GM12878 (cell line): ENCODE measurements around the gene DCTN2. TPM values are rescaled to one million over a fixed set of nuclear protein-coding genes. Genes with fewer than 3 reads are reported as not detected.

Experiments used
- ATAC-seq: fragments of 200-7000 bp; cut with Tn5 transposase; 3 replicates; pipeline ENCODE4 v1.9.1; 2020; ENCODE audit warnings: mild to moderate bottlenecking, moderate library complexity
- BruUV-seq: library from RNA; stranded (reverse); fragments of 400-500 nt; replicated peaks from 2 replicates; lab custom pipeline; 2021; lab: Mats Ljungman, UMichigan
- CTCF ChIA-PET: fragments of 300-600 bp; sonication (Branson Sonifier 250); formaldehyde crosslinking; extraction: SDS; loops from one replicate; lab custom pipeline; 2021; ENCODE audit warnings: inconsistent platforms; lab: Yijun Ruan, JAX
- POLR2A ChIA-PET: fragments of 350-600 bp; formaldehyde crosslinking; extraction: SDS; loops from one replicate; lab custom pipeline; 2021; ENCODE audit warnings: inconsistent platforms; lab: Charles Lee
- RAD21 ChIA-PET: fragments of 300-600 bp; sonication (Branson Sonifier 250); formaldehyde crosslinking; loops from one replicate; lab custom pipeline; 2023; ENCODE audit warnings: antibody characterized with exemption; ENCODE audit not compliant: unreplicated experiment; lab: Charles Lee
- SMC1A ChIA-PET: fragments of 300-600 bp; sonication (Branson Sonifier 250); formaldehyde crosslinking; loops from one replicate; lab custom pipeline; 2023; ENCODE audit not compliant: unreplicated experiment, uncharacterized antibody; lab: Charles Lee
- DNase-seq: peaks from one replicate; pipeline ENCODE4 v3.0.0-alpha.2; 2011; ENCODE audit warnings: low read depth, low spot score
- FAIRE-seq: peaks from 3 replicates; lab custom pipeline; 2011; peaks lifted over from hg19 to GRCh38; lab: Jason Lieb, UNC
- H2AFZ ChIP-seq: 2 replicates; pipeline ENCODE4 v1.6.0; 2011; ENCODE audit warnings: low read depth, low read length, control low read depth; ENCODE audit not compliant: control insufficient read depth
- H3K27ac ChIP-seq: 2 replicates; pipeline ENCODE4 v1.5.1; 2011; ENCODE audit warnings: control low read depth; ENCODE audit not compliant: control insufficient read depth, insufficient read depth
- H3K27me3 ChIP-seq, 2 experiments: replicated peaks in 1 of 2; 2 replicates each; pipeline versions ENCODE4 v1.6.0 to v1.6.1; 2011; ENCODE audit warnings: low read length in 1 of 2; ENCODE audit not compliant: control insufficient read depth in 2 of 2, insufficient read depth in 2 of 2
- H3K36me3 ChIP-seq, 2 experiments: 2 replicates each; pipeline ENCODE4 v1.5.1; 2011; ENCODE audit warnings: low read length in 1 of 2; ENCODE audit not compliant: control insufficient read depth in 2 of 2, insufficient read depth in 2 of 2
- H3K4me1 ChIP-seq: 2 replicates; pipeline ENCODE4 v1.6.1; 2011; ENCODE audit warnings: mild to moderate bottlenecking, low read length, moderate library complexity, mixed read lengths; ENCODE audit not compliant: control insufficient read depth, insufficient read depth
- H3K4me2 ChIP-seq: 2 replicates; pipeline ENCODE4 v1.6.0; 2011; ENCODE audit warnings: control low read depth; ENCODE audit not compliant: control insufficient read depth, insufficient read depth
- H3K4me3 ChIP-seq: fragments of 200-600 bp; sonication (generic); 2 replicates; pipeline ENCODE4 v1.5.1; 2016
- H3K79me2 ChIP-seq: 2 replicates; pipeline ENCODE4 v1.6.0; 2011; ENCODE audit warnings: low read length; ENCODE audit not compliant: control insufficient read depth, insufficient read depth
- H3K9ac ChIP-seq: 2 replicates; pipeline ENCODE4 v1.8.0; 2011; ENCODE audit warnings: low read length, control low read depth, mixed read lengths; ENCODE audit not compliant: control insufficient read depth, insufficient read depth
- H3K9me3 ChIP-seq: replicated peaks from 3 replicates; pipeline ENCODE4 v1.5.1; 2011; ENCODE audit warnings: mild to moderate bottlenecking, low read length; ENCODE audit not compliant: control insufficient read depth, insufficient read depth
- H4K20me1 ChIP-seq: 2 replicates; pipeline ENCODE4 v1.6.0; 2011; ENCODE audit not compliant: control insufficient read depth, insufficient read depth
- ESRRA ChIP-seq: IDR thresholded peaks from 2 replicates; pipeline ENCODE4 v1.6.1; 2012; ENCODE audit warnings: mild to moderate bottlenecking, low read length, improper control_type of control experiment
- IKZF1 ChIP-seq: fragments of 450-650 bp; conservative IDR thresholded peaks from 2 replicates; pipeline ENCODE4 v1.6.1; 2017; ENCODE audit warnings: antibody characterized with exemption, mild to moderate bottlenecking
- IRF3 ChIP-seq: fragments of 450-650 bp; IDR thresholded peaks from 2 replicates; pipeline ENCODE4 v1.6.1; 2014; ENCODE audit warnings: mild to moderate bottlenecking
- MTA3 ChIP-seq: IDR thresholded peaks from 2 replicates; pipeline ENCODE4 v1.6.1; 2012; ENCODE audit warnings: low read length, inconsistent platforms, borderline replicate concordance
- MXI1 ChIP-seq: fragments of 150-350 bp; IDR thresholded peaks from 2 replicates; pipeline ENCODE4 v1.6.1; 2011; ENCODE audit warnings: low read depth, mild to moderate bottlenecking, inconsistent platforms, low read length, improper control_type of control experiment
- POLR2AphosphoS5 ChIP-seq: IDR thresholded peaks from 2 replicates; pipeline ENCODE4 v1.6.1; 2011; ENCODE audit warnings: mild to moderate bottlenecking, low read length, inconsistent platforms
- POU2F2 ChIP-seq: IDR thresholded peaks from 3 replicates; pipeline ENCODE4 v1.6.1; 2011; ENCODE audit warnings: low read depth, mild to moderate bottlenecking, low read length, borderline replicate concordance
- RB1 ChIP-seq: fragments of 450-650 bp; formaldehyde crosslinking; IDR thresholded peaks from 2 replicates; pipeline ENCODE4 v1.6.1; 2017; ENCODE audit warnings: mild to moderate bottlenecking, borderline replicate concordance
- SIX5 ChIP-seq: IDR thresholded peaks from 2 replicates; pipeline ENCODE4 v1.6.1; 2011; ENCODE audit warnings: mild to moderate bottlenecking, low read depth, low read length, moderate library complexity; ENCODE audit not compliant: severe bottlenecking
- WRNIP1 ChIP-seq: IDR thresholded peaks from 2 replicates; pipeline ENCODE4 v1.6.1; 2011; ENCODE audit warnings: low read depth, low read length, improper control_type of control experiment, borderline replicate concordance
- ZBED1 ChIP-seq: IDR thresholded peaks from 2 replicates; pipeline ENCODE4 v1.6.1; 2016; ENCODE audit warnings: borderline replicate concordance
- ZNF274 ChIP-seq: IDR thresholded peaks from one replicate; pipeline ENCODE4 v1.8.0; 2011; ENCODE audit not compliant: insufficient read length, insufficient read depth
- ZZZ3 ChIP-seq: IDR thresholded peaks from 2 replicates; pipeline ENCODE4 v1.6.1; 2011; ENCODE audit warnings: low read depth; ENCODE audit not compliant: control insufficient read depth, insufficient read length
- WGBS: methylation state at CpG from one replicate; pipeline ENCODE4 v1.1.6; 2016; ENCODE audit warnings: low lambda C conversion rate; ENCODE audit not compliant: insufficient replicate concordance, insufficient coverage; ENCODE audit errors: missing lambda C conversion rate; 5-methylcytosine and 5-hydroxymethylcytosine counted together
- in situ Hi-C: fragments of 300-500 bp; cut with MboI; formaldehyde crosslinking; loops from 9 replicates; pipeline ENCODE4 v1.14.3; 2018; ENCODE audit warnings: mixed read lengths
- intact Hi-C: fragments of 100-400 bp; cut with micrococcal nuclease; formaldehyde crosslinking; loops from one replicate; pipeline ENCODE4 v1.14.2; 2022; ENCODE audit not compliant: unreplicated experiment
- polyA plus RNA-seq, 11 experiments: library from polyadenylated mRNA; depleted of rRNA in 4 of 11; unstranded in 6 of 11; stranded (reverse) in 5 of 11; fragments of >200 nt; fragmentation: Nextera tagmentation in 4 of 11; fragmentation: Illumina TruSeq in 1 of 11; extraction: Ambion mirVana in 4 of 11; extraction: Trizol in 1 of 11; gene quantifications; 1 replicate in 1 of 11; 2 replicates in 10 of 11; pipeline versions ENCODE4 v1.2.1 to v1.2.3, GENCODE V29; 2011 to 2016; ENCODE audit warnings: inconsistent platforms in 2 of 11, missing spikeins in 2 of 11, low read depth in 1 of 11
- total RNA-seq, 4 experiments: library from RNA; depleted of rRNA in 3 of 4; stranded (reverse); fragments of >200 nt in 3 of 4; fragmentation: Illumina TruSeq in 1 of 4; extraction: Trizol in 1 of 4; gene quantifications; 2 replicates each; pipeline versions ENCODE4 v1.2.1 to v1.2.3, GENCODE V29; 2013 to 2021

The DCTN2 gene
- total and polyA plus RNA-seq, 10 of the 15 experiments (the other 5 are each of a cell fraction or from before 2014, with no cell fraction given), result 32.3 to 171 (median 100) TPM

- WGBS, result 36% methylated on average over 3 of the region's 3 CpGs
- H3K4me3 ChIP-seq, result no peak overlapping the region
- TF ChIP-seq SIX5, result no peak
- TF ChIP-seq MXI1, result no peak
- TF ChIP-seq RB1, result no peak
- H3K36me3 ChIP-seq, result no peaks in the 10 kb centered on the region
- no TSS peak for BruUV-seq
- ChIA-PET RAD21 (no interaction called here), POLR2A (no interaction called here), CTCF (interaction anchor here (1.3 to 1.8 kb wide), 3 partner anchors 8 to 34 kb away, joined by 4 to 9 read pairs (median 5); no protein-coding TSS in a partner anchor), SMC1A (interaction anchor here (0.6 to 0.8 kb wide), 2 partner anchors 9 to 313 kb away, joined by 3 read pairs; no protein-coding TSS in a partner anchor)
- H3K27me3 ChIP-seq, result peaks cover 0 to 3% of the 10 kb centered on the region in 2 experiments; a peak in 2 of 4 replicates
- intact Hi-C loops (no loop called here), in situ Hi-C loops (no loop called here)
- peaks cover 2% of the 10 kb centered on the region for H3K79me2 ChIP-seq
- no peak overlapping the region for H2AFZ ChIP-seq
- ATAC-seq (no peak), DNase-seq (no peak), FAIRE-seq (no peak)
- H3K27ac ChIP-seq, result no peak overlapping the region
- H3K9ac ChIP-seq, result no peak overlapping the region
- H3K4me1 ChIP-seq, result 0 out of 2 replicates have a peak, but pooled peaks cover 2% of the 10 kb centered on the region
- no peaks in the 10 kb centered on the region for H4K20me1 ChIP-seq
- no peak overlapping the region for H3K4me2 ChIP-seq
- H3K9me3 ChIP-seq, result no peaks in the 10 kb centered on the region
Measured at GRCh38 chr12:57551637-57552305, 4.8 kb upstream of the DCTN2 start.

GRCh38 chr12:57550641-57551549, 3.9 kb upstream of the DCTN2 start:
- H3K27me3 ChIP-seq, result peaks cover 0 to 3% of the 10 kb centered on the region in 2 experiments; a peak in 2 of 4 replicates
- in situ Hi-C loops, result no loop called here
- H2AFZ ChIP-seq, result no peak overlapping the region; the same call in 1 of the 2 replicates
- CTCF ChIA-PET, result no interaction called here
- no peaks in the 10 kb centered on the region for H4K20me1 ChIP-seq
- H3K9me3 ChIP-seq, result no peaks in the 10 kb centered on the region
- H3K27ac ChIP-seq, result no peak overlapping the region
- peaks cover 11% of the 10 kb centered on the region for H3K79me2 ChIP-seq
- TF ChIP-seq ZBED1 (no peak), POU2F2 (no peak), ESRRA (no peak), IKZF1 (no peak), WRNIP1 (no peak), POLR2AphosphoS5 (no peak), ZZZ3 (no peak), MTA3 (no peak), IRF3 (no peak), ZNF274 (no peak)
- SMC1A ChIA-PET, result interaction anchor here (0.6 kb wide), 1 partner anchor 312 kb away, joined by 3 read pairs; no protein-coding TSS in a partner anchor
- BruUV-seq, result no TSS peak
- intact Hi-C loops, result no loop called here
- no peak overlapping the region for H3K9ac ChIP-seq
- peak overlapping the region; percentile 84; the same call in 1 of the 2 replicates for H3K4me2 ChIP-seq
- FAIRE-seq (no peak), DNase-seq (no peak), ATAC-seq (no peak)
- WGBS, result 90% methylated on average over 7 of the region's 7 CpGs
- no peaks in the 10 kb centered on the region for H3K36me3 ChIP-seq
- RAD21 ChIA-PET, result no interaction called here
- no peak overlapping the region for H3K4me3 ChIP-seq
- peaks cover 5% of the 10 kb centered on the region; the same call in 1 of the 2 replicates for H3K4me1 ChIP-seq
- POLR2A ChIA-PET, result no interaction called here
